GM23338 (cell line): ENCODE results near the gene NTN4. TPM values are rescaled to one million over a fixed set of nuclear protein-coding genes. Genes with fewer than 3 reads are reported as not detected.
A peak's percentile ranks its signal among the peaks of the same experiment; 100 is the strongest.

Experiments used
- ATAC-seq: fragments of 200-7000 bp; cut with Tn5 transposase; 3 replicates; pipeline ENCODE4 v1.9.1; 2020
- DNase-seq: peaks from one replicate; pipeline ENCODE4 v3.0.0-alpha.2; 2015; ENCODE audit warnings: low spot score
- H2AFZ ChIP-seq: fragments of 200-600 bp; sonication (generic); 2 replicates; pipeline ENCODE4 v1.8.0; 2016; ENCODE audit warnings: antibody characterized with exemption, mild to moderate bottlenecking, moderate library complexity
- H3F3A ChIP-seq: fragments of 200-600 bp; sonication (generic); replicated peaks from 2 replicates; pipeline ENCODE4 v1.8.0; 2017; ENCODE audit warnings: antibody characterized with exemption, mixed run types, low read depth
- H3K27ac ChIP-seq: fragments of 200-600 bp; sonication (generic); 2 replicates; pipeline ENCODE4 v1.6.1; 2016; ENCODE audit warnings: low read depth
- H3K27me3 ChIP-seq: fragments of 200-600 bp; sonication (generic); 2 replicates; pipeline ENCODE4 v1.8.0; 2016; ENCODE audit warnings: mild to moderate bottlenecking, mixed run types, moderate library complexity; ENCODE audit not compliant: insufficient read depth
- H3K36me3 ChIP-seq: fragments of 200-600 bp; sonication (generic); 2 replicates; pipeline ENCODE4 v1.8.0; 2016; ENCODE audit warnings: mild to moderate bottlenecking; ENCODE audit not compliant: insufficient read depth
- H3K4me1 ChIP-seq: fragments of 200-600 bp; sonication (generic); 2 replicates; pipeline ENCODE4 v1.8.0; 2016; ENCODE audit warnings: mild to moderate bottlenecking, moderate library complexity; ENCODE audit not compliant: insufficient read depth
- H3K4me2 ChIP-seq: fragments of 200-600 bp; sonication (generic); 2 replicates; pipeline ENCODE4 v1.7.1; 2017; ENCODE audit warnings: mixed run types
- H3K4me3 ChIP-seq: fragments of 200-600 bp; sonication (generic); 2 replicates; pipeline ENCODE4 v1.6.1; 2016; ENCODE audit warnings: mixed run types
- H3K79me2 ChIP-seq: fragments of 200-600 bp; sonication (generic); replicated peaks from 2 replicates; pipeline ENCODE4 v1.8.0; 2017; ENCODE audit warnings: mild to moderate bottlenecking; ENCODE audit not compliant: insufficient read depth
- H3K9me2 ChIP-seq: fragments of 200-600 bp; sonication (generic); 2 replicates; pipeline ENCODE4 v1.8.0; 2017; ENCODE audit not compliant: insufficient read depth
- H4K20me1 ChIP-seq: fragments of 200-600 bp; sonication (generic); replicated peaks from 2 replicates; pipeline ENCODE4 v1.8.0; 2017; ENCODE audit warnings: mild to moderate bottlenecking; ENCODE audit not compliant: insufficient read depth
- H3K27ac Mint-ChIP-seq: 2 replicates; pipeline ENCODE4 v1.8.0; 2020; ENCODE audit warnings: inconsistent platforms, mild to moderate bottlenecking, moderate library complexity, mixed read lengths
- H3K27me3 Mint-ChIP-seq: 3 replicates; pipeline ENCODE4 v1.8.0; 2022; ENCODE audit warnings: low read depth, mild to moderate bottlenecking, moderate library complexity, mixed read lengths, inconsistent platforms; ENCODE audit not compliant: insufficient read depth, poor library complexity
- H3K36me3 Mint-ChIP-seq: 3 replicates; pipeline ENCODE4 v1.8.0; 2021; ENCODE audit warnings: low read depth, mild to moderate bottlenecking, inconsistent platforms, moderate library complexity, mixed read lengths
- H3K4me1 Mint-ChIP-seq: 3 replicates; pipeline ENCODE4 v1.8.0; 2020; ENCODE audit warnings: mild to moderate bottlenecking, inconsistent platforms, mixed read lengths
- H3K4me3 Mint-ChIP-seq: 3 replicates; pipeline ENCODE4 v1.8.0; 2021; ENCODE audit warnings: moderate library complexity, mild to moderate bottlenecking, inconsistent platforms, mixed read lengths
- H3K9me3 Mint-ChIP-seq: 3 replicates; pipeline ENCODE4 v1.8.0; 2020; ENCODE audit warnings: moderate library complexity, mild to moderate bottlenecking, inconsistent platforms, mixed read lengths
- CREB1 ChIP-seq: fragments of 250-450 bp; sonication (Bioruptor Pico); IDR thresholded peaks from 2 replicates; pipeline ENCODE4 v1.5.0; 2020; ENCODE audit warnings: low read depth, mild to moderate bottlenecking, moderate library complexity
- CTCF ChIP-seq, 2 experiments: fragments of 200-600 bp in 1 of 2; sonication (generic) in 1 of 2; conservative IDR thresholded peaks; 2 replicates each; pipeline versions ENCODE4 v1.5.1 to v1.6.1; 2016 to 2017; ENCODE audit warnings: antibody characterized with exemption in 2 of 2, low read depth in 2 of 2, mild to moderate bottlenecking in 2 of 2, moderate library complexity in 1 of 2
- ETS1 ChIP-seq: IDR thresholded peaks from 2 replicates; pipeline ENCODE4 v1.6.1; 2016; ENCODE audit warnings: antibody characterized with exemption
- EZH2 ChIP-seq: fragments of 200-600 bp; sonication (generic); IDR thresholded peaks from one replicate; pipeline ENCODE4 v1.8.0; 2017; ENCODE audit warnings: antibody characterized with exemption, mild to moderate bottlenecking, low read depth; ENCODE audit not compliant: unreplicated experiment
- EZH2phosphoT487 ChIP-seq: fragments of 200-600 bp; sonication (generic); IDR thresholded peaks from one replicate; pipeline ENCODE4 v1.8.1; 2018; ENCODE audit warnings: antibody characterized with exemption; ENCODE audit not compliant: unreplicated experiment
- JUNB ChIP-seq: IDR thresholded peaks from one replicate; pipeline ENCODE4 v1.6.1; 2016; ENCODE audit warnings: antibody characterized with exemption; ENCODE audit not compliant: unreplicated experiment
- NANOG ChIP-seq: IDR thresholded peaks from 2 replicates; pipeline ENCODE4 v1.6.1; 2016; ENCODE audit warnings: antibody characterized with exemption, borderline replicate concordance
- POLR2AphosphoS5 ChIP-seq: IDR thresholded peaks from 2 replicates; pipeline ENCODE4 v1.6.1; 2016; ENCODE audit warnings: antibody characterized with exemption, low read depth
- STAT1 ChIP-seq: IDR thresholded peaks from one replicate; pipeline ENCODE4 v1.6.1; 2016; ENCODE audit warnings: antibody characterized with exemption; ENCODE audit not compliant: unreplicated experiment
- ZNF114 ChIP-seq: fragments of 250-450 bp; sonication (Bioruptor Pico); IDR thresholded peaks from 2 replicates; pipeline ENCODE4 v1.5.0; 2020; ENCODE audit warnings: mild to moderate bottlenecking, moderate library complexity
- ZNF331 ChIP-seq: fragments of 250-450 bp; sonication (Bioruptor Pico); IDR thresholded peaks from 2 replicates; pipeline ENCODE4 v1.5.0; 2020; ENCODE audit warnings: low read depth, mild to moderate bottlenecking, moderate library complexity
- ZNF462 ChIP-seq: fragments of 250-450 bp; sonication (Bioruptor Pico); IDR thresholded peaks from 2 replicates; pipeline ENCODE4 v1.5.0; 2020; ENCODE audit warnings: mild to moderate bottlenecking, moderate library complexity
- polyA plus RNA-seq: library from polyadenylated mRNA; unstranded; fragments of >200 nt; fragmentation: Nextera tagmentation; extraction: Ambion mirVana; gene quantifications from 2 replicates; pipeline ENCODE4 v1.2.1, GENCODE V29; 2016
- total RNA-seq: library from RNA; depleted of rRNA; stranded (reverse); fragments of >200 nt; shearing (Covaris generic); gene quantifications from 2 replicates; pipeline ENCODE4 v1.2.3, GENCODE V29; 2014
- TF ChIP-seq, protein P1 (sequence below): IDR thresholded peaks from one replicate; pipeline ENCODE4 v1.6.1; 2018; ENCODE audit warnings: antibody characterized with exemption; ENCODE audit not compliant: unreplicated experiment

The NTN4 gene
- total and polyA plus RNA-seq, 2 experiments from 2014 or later: 1.5 to 3.8 TPM

DNA sequence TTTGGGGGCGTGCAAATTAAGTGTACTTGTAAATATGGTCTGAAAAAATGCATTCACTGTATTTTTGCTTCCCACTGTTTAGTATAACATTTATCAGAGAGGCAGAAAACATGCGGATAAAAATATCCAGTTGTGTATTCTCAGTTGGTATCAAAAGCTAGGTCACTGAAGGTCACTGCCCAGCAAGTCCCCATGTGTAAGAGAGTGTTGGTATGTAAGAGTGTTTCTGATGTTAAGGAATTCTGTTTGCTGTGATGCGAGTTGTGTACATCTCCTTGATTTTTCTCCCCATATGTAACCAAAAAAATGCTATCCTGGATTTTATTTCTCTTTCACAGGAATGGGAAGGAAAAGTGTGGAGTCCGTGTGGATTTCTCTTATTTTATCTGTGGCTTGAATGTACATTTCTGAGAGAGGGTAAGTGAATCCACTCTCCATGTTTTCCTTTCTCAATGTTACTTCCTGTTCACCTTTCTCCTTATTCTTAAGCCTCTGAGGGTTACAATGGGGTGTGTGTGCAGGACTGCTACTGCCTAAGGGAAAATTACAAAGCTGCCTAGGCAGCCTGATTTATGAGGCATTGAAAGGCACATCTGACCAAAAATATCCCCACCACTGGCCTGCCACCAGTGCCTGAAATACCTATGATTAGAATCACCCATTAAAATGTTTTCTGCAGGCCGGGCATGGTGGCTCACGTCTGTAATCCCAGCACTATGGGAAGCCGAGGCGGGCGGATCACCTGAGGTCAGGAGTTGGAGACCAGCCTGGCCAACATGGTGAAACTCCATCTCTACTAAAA is 141.4 kb downstream of the NTN4 start:
- H3K27me3 ChIP-seq: no peaks in the 10 kb centered on the region
- no peaks in the 10 kb centered on the region; the same call in 1 of the 2 replicates for H3K9me2 ChIP-seq
- no peaks in the 10 kb centered on the region for H3F3A ChIP-seq
- no peaks in the 10 kb centered on the region; the same call in 1 of the 2 replicates for H4K20me1 ChIP-seq
- DNase-seq (no peak), ATAC-seq (no peak)
- Mint-ChIP-seq H3K4me1 (no peaks in the 10 kb centered on the region), H3K9me3 (no peaks in the 10 kb centered on the region), H3K27ac (0 out of 2 replicates have a peak overlapping the region, but pooled peaks have one; percentile 78), H3K27me3 (peaks cover 3% of the 10 kb centered on the region), H3K36me3 (peaks cover 13% of the 10 kb centered on the region), H3K4me3 (no peak overlapping the region)
- no peak overlapping the region for H2AFZ ChIP-seq
- no peaks in the 10 kb centered on the region for H3K79me2 ChIP-seq
- H3K27ac ChIP-seq: no peak overlapping the region; the same call in 1 of the 2 replicates
- TF ChIP-seq CTCF (conservative IDR thresholded peaks at IDR 0.05; ENCODE audit: low read depth in 2 of 2) (no peak), ZNF331 (CRISPR knock-in tag) (no peak), ZNF114 (CRISPR knock-in tag) (no peak), EZH2phosphoT487 (no peak), ETS1 (no peak), STAT1 (no peak), EZH2 (no peak), NANOG (no peak), JUNB (no peak), CREB1 (CRISPR knock-in tag) (no peak), ZNF462 (CRISPR knock-in tag) (no peak), POLR2AphosphoS5 (no peak)
- TF ChIP-seq, protein P1, sequence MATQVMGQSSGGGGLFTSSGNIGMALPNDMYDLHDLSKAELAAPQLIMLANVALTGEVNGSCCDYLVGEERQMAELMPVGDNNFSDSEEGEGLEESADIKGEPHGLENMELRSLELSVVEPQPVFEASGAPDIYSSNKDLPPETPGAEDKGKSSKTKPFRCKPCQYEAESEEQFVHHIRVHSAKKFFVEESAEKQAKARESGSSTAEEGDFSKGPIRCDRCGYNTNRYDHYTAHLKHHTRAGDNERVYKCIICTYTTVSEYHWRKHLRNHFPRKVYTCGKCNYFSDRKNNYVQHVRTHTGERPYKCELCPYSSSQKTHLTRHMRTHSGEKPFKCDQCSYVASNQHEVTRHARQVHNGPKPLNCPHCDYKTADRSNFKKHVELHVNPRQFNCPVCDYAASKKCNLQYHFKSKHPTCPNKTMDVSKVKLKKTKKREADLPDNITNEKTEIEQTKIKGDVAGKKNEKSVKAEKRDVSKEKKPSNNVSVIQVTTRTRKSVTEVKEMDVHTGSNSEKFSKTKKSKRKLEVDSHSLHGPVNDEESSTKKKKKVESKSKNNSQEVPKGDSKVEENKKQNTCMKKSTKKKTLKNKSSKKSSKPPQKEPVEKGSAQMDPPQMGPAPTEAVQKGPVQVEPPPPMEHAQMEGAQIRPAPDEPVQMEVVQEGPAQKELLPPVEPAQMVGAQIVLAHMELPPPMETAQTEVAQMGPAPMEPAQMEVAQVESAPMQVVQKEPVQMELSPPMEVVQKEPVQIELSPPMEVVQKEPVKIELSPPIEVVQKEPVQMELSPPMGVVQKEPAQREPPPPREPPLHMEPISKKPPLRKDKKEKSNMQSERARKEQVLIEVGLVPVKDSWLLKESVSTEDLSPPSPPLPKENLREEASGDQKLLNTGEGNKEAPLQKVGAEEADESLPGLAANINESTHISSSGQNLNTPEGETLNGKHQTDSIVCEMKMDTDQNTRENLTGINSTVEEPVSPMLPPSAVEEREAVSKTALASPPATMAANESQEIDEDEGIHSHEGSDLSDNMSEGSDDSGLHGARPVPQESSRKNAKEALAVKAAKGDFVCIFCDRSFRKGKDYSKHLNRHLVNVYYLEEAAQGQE: no peak
- H3K4me1 ChIP-seq: peaks cover 2% of the 10 kb centered on the region
- no peak overlapping the region for H3K4me2 ChIP-seq
- no peak overlapping the region for H3K4me3 ChIP-seq
- H3K36me3 ChIP-seq: no peaks in the 10 kb centered on the region
